Measurements from ENCODE around the gene SMURF2. TPM values are rescaled to one million over a fixed set of nuclear protein-coding genes. Genes with fewer than 3 reads are reported as not detected.
"Not testable (repeated sequence)": the region's sequence is repeated elsewhere in the genome, so short reads cannot be mapped to it uniquely, and the experiment has no call there.

Gene SMURF2
- total RNA-seq, 1 experiment from 2014 or later = 68.7 TPM

DNA sequence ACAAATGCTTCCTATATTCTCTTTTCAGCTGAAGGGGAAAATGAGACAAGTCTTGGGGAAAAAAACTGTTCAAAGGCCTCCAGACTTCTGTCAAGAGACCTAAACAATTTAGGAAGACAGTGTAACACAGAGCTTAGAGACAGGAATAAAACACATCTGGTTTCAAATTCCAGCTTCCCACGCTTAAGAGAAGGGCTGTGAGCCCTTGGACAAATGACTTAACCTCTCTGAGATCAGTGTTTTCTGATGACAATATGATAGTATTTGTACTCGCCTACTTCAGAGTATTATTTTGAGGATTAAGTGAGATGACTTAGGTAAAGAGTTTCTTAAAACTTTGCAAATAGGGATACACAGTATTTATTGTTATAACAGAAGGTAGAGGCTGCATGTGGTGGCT is 29.5 kb downstream of the SMURF2 start:
- no peak for DNase-seq (ENCODE audit: low read depth)

DNA sequence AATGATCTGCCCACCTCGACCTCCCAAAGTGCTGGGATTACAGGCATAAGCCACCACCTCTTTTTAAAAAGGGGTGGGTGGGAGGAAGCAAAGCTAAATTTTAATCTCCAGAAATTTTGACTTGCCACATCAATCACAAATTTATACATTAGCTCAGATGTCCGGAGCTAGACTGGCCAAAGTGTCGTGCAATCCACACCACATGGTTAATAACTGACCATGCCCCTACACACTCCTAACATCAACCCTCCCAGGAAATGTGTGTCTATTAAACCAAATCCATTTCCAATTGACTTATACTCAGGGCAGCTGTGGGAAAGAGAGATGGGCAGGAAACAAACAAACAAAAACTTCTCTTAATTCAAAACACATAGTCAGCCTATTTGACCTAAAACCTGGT is 29.9 kb downstream of the SMURF2 start:
- DNase-seq (ENCODE audit: low read depth) = no peak

DNA sequence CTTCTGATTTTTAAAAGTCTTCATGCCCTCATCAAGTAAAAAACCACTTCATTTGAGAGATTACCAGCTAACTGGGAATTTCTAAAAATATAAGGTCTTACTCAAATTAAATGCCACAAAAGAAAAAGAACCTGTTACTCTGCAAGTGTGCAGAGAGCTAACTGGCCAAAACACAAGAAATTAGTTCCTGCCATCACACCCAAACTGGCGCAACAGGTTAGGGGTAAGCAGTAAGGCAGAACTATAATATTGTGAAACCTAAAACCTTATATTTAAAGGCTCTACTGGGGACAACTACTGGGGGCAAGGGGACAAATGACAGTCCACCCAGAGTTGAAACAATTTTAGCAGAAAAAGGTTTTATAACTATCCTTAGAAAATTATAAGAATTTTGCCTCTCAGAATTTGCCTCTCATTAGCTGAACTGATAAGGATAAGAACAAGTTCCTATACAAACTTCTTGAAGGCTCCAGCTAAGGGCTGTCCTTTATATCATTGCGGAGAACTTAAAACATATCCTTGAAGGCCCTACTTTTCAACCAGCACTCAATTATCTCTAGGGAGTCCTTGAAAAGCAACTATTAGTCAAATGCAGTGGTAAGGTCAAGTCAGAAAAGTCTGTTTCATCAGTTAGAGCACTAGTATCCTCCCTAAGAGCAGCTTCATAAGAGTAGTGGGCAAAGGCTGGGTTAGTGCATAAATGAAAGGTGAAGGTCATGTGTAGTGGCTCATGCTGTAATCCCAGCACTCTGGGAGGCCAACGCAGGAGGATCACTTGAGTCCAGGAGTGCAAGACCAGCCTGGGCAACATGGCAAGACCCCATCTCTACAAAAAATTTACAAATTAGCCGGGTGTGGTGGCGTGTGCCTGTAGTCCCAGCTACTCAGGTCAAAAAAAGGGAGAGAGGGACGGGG is 31.5 kb downstream of the SMURF2 start:
- no peak for DNase-seq (ENCODE audit: low read depth)

DNA sequence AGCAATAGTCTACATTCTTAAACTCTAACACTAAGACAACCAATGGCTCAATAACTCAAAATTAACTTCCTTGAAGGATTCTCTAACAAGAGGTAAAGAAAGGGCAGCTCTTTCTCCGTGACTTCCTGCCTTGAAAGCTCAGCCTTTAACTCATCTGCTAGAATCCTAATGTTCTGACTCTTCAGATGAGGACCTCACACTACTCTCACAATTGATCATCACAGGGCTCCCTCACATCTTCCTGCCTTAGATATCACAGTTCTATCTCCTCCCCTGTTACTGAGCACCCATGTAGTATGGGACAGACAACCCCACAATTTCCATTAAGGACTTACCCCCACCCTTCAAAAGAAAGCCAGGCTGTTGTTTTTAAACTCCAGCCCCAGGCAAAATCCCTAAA is 33.5 kb downstream of the SMURF2 start:
- no peak for DNase-seq (ENCODE audit: low read depth)

DNA sequence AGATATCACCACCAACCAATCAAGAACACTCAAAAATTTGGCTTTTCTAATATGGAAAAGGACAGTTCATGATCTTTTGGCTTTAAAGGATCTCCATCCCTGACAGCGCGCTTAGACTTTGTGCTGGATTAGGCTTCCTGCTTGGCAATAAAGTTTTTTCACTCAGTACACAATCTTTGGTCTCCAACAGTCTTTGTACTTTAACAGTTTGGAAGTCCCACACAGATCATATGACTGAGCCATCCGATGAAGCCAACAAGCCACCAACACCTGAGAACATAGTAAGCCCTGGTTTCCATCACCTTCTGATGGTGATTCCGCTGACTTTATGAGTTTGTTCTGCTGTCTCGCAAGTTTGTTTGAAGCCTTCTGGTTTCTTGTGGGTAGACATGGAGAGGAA is 34.3 kb downstream of the SMURF2 start:
- no peak for DNase-seq (ENCODE audit: low read depth)

DNA sequence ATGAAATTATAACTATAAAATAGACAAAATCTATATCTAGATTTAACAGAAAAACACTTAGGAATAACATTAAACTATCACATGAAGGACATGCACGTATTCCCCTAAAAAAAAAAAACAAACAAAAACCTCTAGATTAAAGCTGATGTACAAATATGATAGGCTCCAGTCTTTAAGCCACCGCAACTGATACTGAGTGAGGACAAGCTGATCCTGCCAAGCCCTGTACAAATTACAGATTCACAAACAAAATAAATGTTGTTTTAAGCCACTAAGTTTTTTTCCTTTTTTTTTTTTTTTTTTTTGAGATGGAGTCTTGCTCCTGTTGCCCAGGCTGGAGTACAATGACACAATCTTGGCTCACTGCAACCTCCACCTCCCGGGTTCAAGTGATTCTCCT is 35.3 kb downstream of the SMURF2 start:
- no peak for DNase-seq (ENCODE audit: low read depth)

DNA sequence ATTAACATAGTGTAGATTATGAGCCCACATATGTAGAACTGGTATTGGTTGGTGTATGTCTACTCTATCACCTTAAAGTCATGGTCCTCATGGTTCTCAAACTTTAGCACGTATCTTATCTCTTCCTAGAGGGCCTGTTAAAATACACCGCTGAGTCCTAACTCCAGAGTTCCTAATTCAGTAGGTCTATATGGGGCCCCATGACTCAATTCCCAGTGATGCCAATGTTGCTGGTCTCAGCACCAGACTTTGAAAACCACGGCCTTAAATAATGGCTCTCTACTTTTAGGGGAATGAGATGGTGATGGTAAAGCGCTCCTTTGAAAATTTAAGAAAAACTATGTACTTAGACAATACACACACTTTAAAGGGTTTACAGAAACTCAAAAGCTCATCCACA is 36.6 kb downstream of the SMURF2 start:
- DNase-seq (ENCODE audit: low read depth) = peak; percentile 18

DNA sequence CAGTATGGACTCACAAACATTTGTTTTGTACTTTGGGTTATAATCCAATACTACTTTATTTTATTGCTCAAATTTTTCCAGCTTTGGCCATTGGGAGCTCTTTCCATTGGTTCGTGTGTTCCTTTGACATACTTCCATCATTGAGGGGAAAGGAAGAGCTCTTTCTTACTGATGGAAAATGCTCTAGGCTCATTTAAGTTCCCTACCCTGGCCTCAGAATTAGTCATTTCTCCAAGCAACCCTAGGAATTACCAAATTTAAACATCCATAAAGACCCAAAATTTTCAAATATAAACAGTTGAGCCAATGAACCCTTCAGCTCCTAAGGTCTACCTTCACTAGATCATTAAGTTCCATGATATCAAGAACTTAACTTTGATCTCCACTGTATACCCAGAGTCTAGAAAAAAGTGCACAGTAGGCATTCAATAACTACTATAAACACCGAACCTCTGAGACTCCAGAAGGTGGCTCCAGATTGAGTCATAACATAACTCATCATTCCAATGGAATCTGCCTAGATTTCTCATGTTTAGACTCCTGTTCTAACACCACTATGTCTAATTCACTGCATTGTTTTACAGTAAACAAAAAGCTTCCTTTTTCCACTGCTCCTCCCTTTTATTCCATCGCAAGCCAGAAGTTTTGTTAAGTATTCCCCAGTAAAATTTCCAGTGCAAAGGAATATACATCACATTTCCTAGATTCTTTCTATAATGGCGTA is 39.0 kb downstream of the SMURF2 start:
- DNase-seq (ENCODE audit: low read depth) = peak; percentile 93

DNA sequence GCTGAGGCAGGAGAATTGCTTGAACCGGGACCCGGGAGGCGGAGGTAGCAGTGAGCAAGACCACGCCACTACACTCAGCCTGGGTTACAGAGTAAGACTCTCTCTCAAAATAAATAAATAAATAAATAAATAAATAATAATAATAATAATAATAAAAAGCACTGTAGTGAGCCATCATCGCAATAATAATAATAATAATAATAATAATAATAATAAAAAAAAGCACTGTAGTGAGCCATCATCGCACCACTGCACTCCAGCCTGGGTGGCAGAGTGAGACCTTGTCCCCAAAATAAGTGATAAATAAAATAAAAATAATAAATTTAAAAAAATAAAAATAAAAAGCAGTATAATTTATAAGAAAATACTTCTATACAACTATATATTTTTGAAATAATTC is 40.3 kb downstream of the SMURF2 start:
- no peak for DNase-seq (ENCODE audit: low read depth)

DNA sequence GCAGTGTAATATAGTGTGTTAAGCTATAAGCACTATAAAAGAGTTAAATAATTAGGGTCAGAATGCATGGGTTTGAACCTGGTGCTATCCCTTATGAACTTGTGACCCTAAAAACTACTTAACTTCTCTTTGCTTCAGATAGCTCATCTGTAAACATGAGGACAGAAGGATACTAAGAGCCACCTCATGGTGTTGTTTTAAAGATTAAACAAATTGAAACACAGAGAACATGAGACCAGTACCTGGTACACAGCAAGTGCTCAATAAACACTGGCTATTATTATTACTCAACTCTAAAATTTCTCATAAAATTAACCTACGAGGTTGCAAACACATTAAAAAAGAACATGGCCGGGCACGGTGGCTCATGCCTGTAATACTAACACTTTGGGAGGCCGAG is 43.3 kb downstream of the SMURF2 start:
- no peak for DNase-seq (ENCODE audit: low read depth)

DNA sequence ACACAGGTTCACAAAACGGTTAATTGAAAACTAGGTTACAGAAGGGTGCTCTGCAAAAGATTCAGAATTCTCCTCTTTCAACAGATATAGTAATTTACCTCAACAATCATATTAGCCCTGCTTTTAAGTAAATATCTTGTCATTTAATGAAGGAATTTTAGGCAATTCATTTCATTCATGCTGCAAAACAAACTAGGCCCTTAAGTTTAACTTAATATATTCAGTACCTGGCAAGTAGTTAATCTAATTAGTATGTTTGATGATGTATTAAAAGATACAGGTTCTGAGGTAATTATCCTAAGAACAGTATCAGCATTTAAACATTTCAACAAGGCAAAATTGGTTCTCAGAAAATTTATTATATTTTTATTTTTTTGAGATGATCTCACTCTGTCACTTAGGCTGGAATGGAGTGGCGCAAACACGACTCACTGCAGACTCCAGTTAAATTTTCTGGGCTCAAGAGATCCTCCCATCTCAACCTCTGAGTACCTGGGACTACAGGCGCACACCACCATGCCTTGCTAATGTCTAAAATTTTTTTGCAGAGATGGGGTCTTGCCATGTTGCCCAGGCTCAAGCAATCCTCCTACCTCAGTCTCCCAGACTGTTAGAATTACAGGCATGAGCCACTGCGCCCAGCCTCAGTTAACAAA is 44.9 kb downstream of the SMURF2 start:
- DNase-seq (ENCODE audit: low read depth) = peak; percentile 40

DNA sequence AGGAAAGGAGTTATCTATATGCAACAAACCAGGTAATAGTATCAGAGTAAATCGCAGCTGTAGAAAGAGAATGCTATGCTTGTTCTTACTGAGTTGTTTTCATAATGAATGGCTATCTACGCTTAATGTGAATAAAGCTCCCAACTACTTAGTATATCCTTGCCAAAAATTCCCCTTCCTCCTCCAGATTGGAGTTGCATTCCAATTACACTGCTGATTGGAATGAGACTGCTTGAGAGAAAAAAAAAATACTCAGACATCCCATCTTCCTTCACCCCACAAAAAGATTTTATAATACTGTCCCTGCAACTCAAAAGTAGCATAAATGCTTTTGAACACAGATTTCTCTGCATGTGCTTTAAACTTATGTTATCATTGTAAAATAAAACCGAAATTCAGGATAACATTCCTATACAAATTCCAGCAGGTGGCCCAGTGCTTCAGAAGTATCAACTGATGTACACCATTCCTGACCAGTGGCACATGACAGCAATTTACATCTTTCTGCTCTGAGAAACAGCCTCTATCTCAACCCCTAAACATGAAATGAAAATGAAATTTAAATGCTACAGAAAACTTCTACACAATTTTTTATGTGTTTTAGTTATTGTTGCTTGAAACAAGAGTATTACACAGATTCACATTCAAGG is 47.0 kb downstream of the SMURF2 start:
- DNase-seq (ENCODE audit: low read depth) = peak; percentile 46

DNA sequence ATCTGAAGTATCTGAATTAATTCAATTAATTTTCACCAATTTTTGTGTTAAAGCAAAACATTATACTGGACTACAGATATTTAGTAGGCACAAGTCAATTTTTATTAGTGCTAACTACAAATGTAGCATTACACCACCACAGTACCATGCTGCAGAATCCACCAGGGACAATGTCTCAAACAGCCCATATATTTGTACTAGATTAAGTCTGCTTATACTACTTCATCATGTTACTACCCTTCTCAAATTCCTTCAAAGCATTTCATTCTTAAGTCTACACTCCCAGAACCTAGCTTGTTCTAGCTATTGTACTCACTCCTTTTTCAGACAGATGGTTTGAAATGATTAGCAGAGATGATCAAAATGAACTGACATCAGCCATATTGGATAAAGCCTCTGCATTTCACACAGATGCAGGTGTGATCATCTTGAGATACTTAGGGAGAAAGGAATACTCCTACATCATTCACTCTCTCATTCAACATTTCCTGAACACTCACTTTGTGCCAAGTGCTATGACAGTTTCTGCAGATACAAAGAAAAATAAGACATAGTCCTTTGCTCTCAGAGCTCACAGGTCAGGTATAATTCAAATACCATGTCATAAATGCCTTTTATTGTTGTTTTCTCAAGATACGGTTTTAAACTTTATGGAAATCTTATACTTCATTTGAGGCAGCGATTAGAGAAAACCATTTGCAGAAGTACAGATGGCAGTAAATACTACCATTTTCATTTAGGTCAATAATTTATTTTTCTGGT is 47.7 kb downstream of the SMURF2 start:
- no peak for DNase-seq (ENCODE audit: low read depth)

DNA sequence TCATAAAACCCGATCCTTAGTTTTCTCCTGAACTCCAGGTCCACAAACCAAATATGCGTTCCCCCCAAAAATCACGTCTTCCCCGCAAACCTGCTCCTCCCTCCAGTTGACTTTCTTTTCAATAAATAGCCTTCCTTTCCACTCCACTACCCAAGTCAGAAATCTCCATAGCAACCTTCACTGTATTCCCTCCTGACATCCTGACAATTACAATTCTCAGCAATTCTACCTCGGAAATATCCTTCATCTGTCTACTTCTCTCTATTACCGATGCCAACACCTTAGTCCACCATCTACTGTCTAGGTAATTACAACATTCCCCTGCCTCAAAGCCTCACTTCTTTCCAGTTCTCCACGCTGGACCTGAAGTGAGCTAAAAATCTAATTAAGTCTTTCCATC is 50.7 kb downstream of the SMURF2 start:
- no peak for DNase-seq (ENCODE audit: low read depth)

DNA sequence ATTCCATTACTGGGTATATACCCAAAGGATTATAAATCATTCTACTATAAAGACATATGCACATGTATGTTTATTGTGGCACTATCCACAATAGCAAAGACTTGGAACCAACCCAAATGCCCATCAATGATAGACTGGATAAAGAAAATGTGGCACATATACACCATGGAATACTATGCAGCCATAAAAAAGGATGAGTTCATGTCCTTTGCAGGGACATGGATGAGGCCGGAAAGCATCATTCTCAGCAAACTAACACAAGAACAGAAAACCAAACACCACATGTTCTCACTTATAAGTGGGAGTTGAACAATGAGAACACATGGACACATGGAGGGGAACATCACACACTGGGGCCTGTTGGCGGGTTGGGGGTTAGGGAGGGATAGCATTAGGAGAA is 51.9 kb downstream of the SMURF2 start:
- not testable (repeated sequence) for DNase-seq (ENCODE audit: low read depth)

DNA sequence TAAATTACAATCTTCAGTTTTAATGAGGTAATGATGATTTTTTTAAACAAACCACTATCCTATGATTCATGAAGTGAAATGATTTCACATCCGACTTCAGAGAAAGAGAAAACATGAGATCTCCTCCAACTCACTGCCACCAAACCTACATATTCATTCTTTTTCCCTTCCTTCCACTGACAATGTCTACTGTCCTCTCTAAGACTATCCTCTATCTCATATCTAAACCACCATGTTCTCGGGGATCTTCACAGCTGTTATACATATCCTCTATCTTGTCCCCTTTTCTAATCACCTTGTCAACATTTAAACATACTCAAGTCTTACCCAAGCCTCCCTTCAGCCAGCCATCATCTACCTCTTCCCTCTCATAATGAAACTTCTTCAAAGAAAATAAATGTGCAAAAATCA is 53.5 kb downstream of the SMURF2 start:
- peak; percentile 48 for DNase-seq (ENCODE audit: low read depth)

DNA sequence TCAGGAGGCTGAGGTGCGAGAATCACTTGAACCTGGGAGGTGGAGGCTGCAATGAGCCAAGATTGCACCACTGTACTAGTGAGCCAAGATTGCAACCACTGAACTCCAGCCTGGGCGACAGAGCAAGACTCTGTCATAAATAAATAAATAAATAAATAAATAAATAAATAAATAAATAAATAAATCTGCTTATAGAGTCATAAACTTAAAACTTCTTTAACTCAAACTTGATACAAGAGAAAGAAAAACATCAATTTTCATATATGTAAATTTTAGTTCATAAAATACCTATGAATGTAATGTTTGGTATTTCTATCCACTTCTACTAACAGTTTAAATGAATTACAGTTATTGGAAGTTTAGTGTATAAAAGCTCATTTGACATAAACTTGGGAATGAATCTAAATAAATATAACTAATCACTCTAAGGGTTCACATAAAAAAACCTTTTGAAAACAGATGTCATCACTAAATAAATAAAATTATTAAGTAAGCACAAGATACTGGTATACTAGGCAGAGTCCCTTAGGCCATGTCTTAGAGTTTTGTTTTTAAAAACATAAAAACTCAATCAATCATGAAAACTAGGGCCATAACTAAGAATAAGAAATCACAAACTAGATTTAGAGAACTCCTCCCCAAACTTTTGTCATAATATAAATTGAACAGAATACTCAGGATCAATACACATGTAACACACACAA is 54.1 kb downstream of the SMURF2 start:
- DNase-seq (ENCODE audit: low read depth) = no peak

DNA sequence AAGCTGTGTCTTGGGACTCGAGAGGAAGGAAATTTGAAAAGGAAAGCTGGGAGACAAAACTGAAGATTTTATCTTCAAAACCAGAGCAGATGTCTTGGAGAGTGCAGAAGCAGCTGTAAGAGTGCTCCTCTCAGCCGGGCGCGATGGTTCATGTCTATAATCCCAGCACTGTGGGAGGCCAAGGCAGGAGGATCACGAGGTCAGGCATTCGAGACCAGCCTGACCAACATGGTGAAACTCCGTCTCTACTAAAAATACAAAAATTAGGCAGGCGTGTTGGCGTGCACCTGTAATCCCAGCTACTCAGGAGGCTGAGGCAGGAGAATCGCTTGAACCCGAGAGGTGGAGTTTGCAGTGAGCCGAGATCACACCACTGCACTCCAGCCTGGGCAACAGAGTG is 57.6 kb downstream of the SMURF2 start:
- DNase-seq (ENCODE audit: low read depth) = not testable (repeated sequence)

DNA sequence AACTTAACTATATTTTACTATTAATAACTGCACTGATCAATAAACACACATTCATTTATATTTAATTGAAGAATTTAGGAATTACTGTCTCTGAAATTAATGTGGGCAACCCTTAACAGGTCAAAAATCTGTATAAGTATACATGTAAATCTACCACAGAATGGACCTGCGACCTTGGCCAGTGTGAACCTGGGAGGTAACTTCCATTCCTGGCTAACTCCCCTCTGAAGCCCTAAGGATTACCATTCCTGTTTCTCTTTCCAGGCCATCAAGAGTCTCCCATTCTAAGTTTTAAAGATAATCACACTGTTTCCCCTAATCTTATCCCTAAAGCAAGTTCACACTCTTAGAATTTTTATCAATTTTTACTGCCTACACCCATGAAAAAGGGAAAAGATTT is 58.1 kb downstream of the SMURF2 start:
- no peak for DNase-seq (ENCODE audit: low read depth)

DNA sequence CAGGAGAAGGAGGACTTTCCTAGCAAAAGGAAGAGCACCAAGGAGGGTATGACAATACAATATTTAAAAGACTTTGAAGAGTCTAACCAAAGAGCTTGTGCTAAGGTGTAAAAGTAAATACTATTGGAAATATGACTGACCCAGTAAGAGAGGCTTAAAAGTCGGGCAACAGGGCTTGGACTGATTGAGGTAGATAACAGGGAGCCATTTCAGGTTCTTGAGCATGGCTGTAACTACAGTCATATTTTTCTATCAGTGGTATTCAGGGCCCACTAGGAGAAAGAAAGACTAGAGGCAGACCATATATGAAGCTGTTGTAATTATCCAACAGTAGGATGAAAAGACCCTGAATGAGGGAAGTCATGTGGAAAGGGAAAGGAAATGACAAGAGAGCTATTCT is 62.3 kb downstream of the SMURF2 start:
- DNase-seq (ENCODE audit: low read depth) = no peak

DNA sequence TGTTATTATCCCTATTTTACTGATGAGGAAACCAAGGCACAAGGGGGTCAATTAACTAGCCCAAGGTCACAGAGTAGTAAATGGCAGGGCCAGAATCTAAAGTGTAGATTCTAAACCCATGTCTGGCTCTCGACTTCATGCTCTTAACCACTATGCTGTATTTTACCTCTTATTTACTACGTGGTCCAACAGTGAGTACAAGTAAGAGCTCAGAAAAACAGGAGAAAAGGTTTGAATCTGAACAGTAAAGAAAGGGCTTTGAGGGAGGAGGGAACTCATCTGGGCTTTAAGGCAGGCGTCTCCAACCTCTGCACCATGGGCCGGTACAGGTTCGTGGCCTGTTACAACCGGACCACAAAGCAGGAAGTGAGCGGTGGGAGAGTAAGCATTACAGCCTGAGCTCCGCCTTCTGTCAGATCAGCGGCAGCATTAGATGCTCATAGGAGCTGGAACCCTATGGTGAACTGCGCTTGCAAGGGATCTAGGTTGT is 62.9 kb downstream of the SMURF2 start:
- DNase-seq (ENCODE audit: low read depth) = no peak
